ENCODE results near the gene SCN2A. TPM values are rescaled to one million over a fixed set of nuclear protein-coding genes. Genes with fewer than 3 reads are reported as not detected.

Gene SCN2A
- total and polyA plus RNA-seq, 2 donors (not counting 3 experiments of a cell fraction or from before 2014, with no cell fraction given): not detected

GRCh38 chr2:165420231-165420630, 181.0 kb downstream of the SCN2A start:
- Histone ChIP-seq H3K79me2 (ENCODE audit: control insufficient read depth, insufficient read depth, low read length) (no peaks in the 10 kb centered on the region), H3K27me3 (ENCODE audit: control insufficient read depth in 2 of 2, insufficient read depth in 2 of 2, low read length in 2 of 2) (no peaks in the 10 kb centered on the region), H3K4me3 (replicated peaks in 1 of 3; ENCODE audit: insufficient read depth in 1 of 3, low read depth in 1 of 3, low read length in 3 of 3) (no peak overlapping the region), H3K4me1 (ENCODE audit: control insufficient read depth, extremely low read depth, insufficient read depth, low read length) (no peaks in the 10 kb centered on the region), H4K20me1 (replicated peaks; ENCODE audit: control insufficient read depth, extremely low read depth, insufficient read depth, low read length) (no peaks in the 10 kb centered on the region), H3K9me3 (replicated peaks; ENCODE audit: control insufficient read depth, insufficient read depth, low read length) (no peaks in the 10 kb centered on the region), H2AFZ (ENCODE audit: low read depth, low read length) (no peak overlapping the region), H3K27ac (ENCODE audit: insufficient read depth, low read depth, low read length) (no peak overlapping the region), H3K9me1 (replicated peaks; ENCODE audit: control insufficient read depth, extremely low read depth, insufficient read depth, low read length) (no peaks in the 10 kb centered on the region), H3K36me3 (ENCODE audit: control insufficient read depth in 2 of 2, extremely low read depth in 1 of 2, insufficient read depth in 2 of 2, low read length in 2 of 2) (no peaks in the 10 kb centered on the region), H3K4me2 (ENCODE audit: insufficient read depth, low read length) (no peak overlapping the region), H3K9ac (replicated peaks; ENCODE audit: extremely low read depth, insufficient read depth, low read length) (no peak overlapping the region)
- FAIRE-seq (no peak), DNase-seq (ENCODE audit: low read depth, low spot score) (no peak)
- BruUV-seq (replicated peaks): no TSS peak
- intact Hi-C loops (cut with micrococcal nuclease) (no loop called here), dilution Hi-C loops (cut with MboI; ENCODE audit: extremely low pct_ligation_motif_present, low sequenced_read_pairs) (no loop called here)
- TF ChIP-seq FOS (IDR thresholded peaks at IDR 0.05; ENCODE audit: borderline replicate concordance, insufficient read depth, low read length) (no peak), POLR2AphosphoS5 (IDR thresholded peaks at IDR 0.05; ENCODE audit: insufficient read depth, low read depth, low read length) (no peak), JUN (IDR thresholded peaks at IDR 0.05; ENCODE audit: borderline replicate concordance, insufficient read depth, insufficient read length, low read depth) (no peak), EZH2 (IDR thresholded peaks at IDR 0.05; ENCODE audit: borderline replicate concordance, low read depth, low read length, severe bottlenecking) (no peak)
- CTCF ChIA-PET: interaction anchor here (0.7 kb wide), 1 partner anchor 454 kb away, joined by 3 read pairs; no protein-coding TSS in a partner anchor
- POLR2A ChIA-PET: no interaction called here

DNA sequence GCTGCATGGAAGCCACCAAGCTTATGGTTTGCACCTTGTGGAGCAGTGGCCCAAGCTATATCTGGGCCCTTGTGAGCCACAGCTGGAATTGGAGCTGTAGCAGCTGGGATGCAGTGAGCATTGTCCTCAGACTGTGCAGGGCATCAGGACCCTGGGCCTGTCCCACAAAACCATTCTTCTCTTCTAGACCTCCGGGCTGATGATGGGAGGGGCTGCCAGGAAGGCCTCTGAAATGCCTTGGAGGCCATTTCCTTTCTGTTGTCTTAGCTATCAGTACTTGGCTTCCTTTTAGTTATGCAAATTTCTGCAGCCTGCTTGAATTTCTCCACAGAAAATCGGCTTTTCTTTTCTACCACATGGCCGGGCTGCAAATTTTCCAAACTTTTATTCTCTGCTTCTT, 183.9 kb downstream of the SCN2A start:
- POLR2A ChIA-PET: no interaction called here

More for the DNA sequence above, 183.9 kb downstream of the SCN2A start:
- DNase-seq (ENCODE audit: low read depth, low spot score) (no peak), FAIRE-seq (no peak)
- TF ChIP-seq POLR2AphosphoS5 (IDR thresholded peaks at IDR 0.05; ENCODE audit: insufficient read depth, low read depth, low read length): no peak
- no peak for TF ChIP-seq POLR2A (IDR thresholded peaks at IDR 0.05; ENCODE audit: low read depth, low read length)
- no peak for TF ChIP-seq EZH2 (IDR thresholded peaks at IDR 0.05; ENCODE audit: borderline replicate concordance, low read depth, low read length, severe bottlenecking)
- TF ChIP-seq JUN (IDR thresholded peaks at IDR 0.05; ENCODE audit: borderline replicate concordance, insufficient read depth, insufficient read length, low read depth): no peak
- no peak for TF ChIP-seq MYC (IDR thresholded peaks at IDR 0.05; ENCODE audit: low read depth, low read length)
- Histone ChIP-seq H3K27me3 (ENCODE audit: control insufficient read depth in 2 of 2, insufficient read depth in 2 of 2, low read length in 2 of 2) (no peaks in the 10 kb centered on the region), H3K9me3 (replicated peaks; ENCODE audit: control insufficient read depth, insufficient read depth, low read length) (no peaks in the 10 kb centered on the region), H3K79me2 (ENCODE audit: control insufficient read depth, insufficient read depth, low read length) (no peaks in the 10 kb centered on the region), H4K20me1 (replicated peaks; ENCODE audit: control insufficient read depth, extremely low read depth, insufficient read depth, low read length) (no peaks in the 10 kb centered on the region), H3K9ac (replicated peaks; ENCODE audit: extremely low read depth, insufficient read depth, low read length) (no peak overlapping the region), H3K4me2 (ENCODE audit: insufficient read depth, low read length) (no peak overlapping the region), H3K9me1 (replicated peaks; ENCODE audit: control insufficient read depth, extremely low read depth, insufficient read depth, low read length) (no peaks in the 10 kb centered on the region), H3K4me3 (replicated peaks in 1 of 3; ENCODE audit: insufficient read depth in 1 of 3, low read depth in 1 of 3, low read length in 3 of 3) (no peak overlapping the region), H3K4me1 (ENCODE audit: control insufficient read depth, extremely low read depth, insufficient read depth, low read length) (no peaks in the 10 kb centered on the region), H2AFZ (ENCODE audit: low read depth, low read length) (no peak overlapping the region), H3K36me3 (ENCODE audit: control insufficient read depth in 2 of 2, extremely low read depth in 1 of 2, insufficient read depth in 2 of 2, low read length in 2 of 2) (no peaks in the 10 kb centered on the region), H3K27ac (ENCODE audit: insufficient read depth, low read depth, low read length) (no peak overlapping the region)
- dilution Hi-C loops (cut with MboI; ENCODE audit: extremely low pct_ligation_motif_present, low sequenced_read_pairs): no loop called here
- intact Hi-C loops (cut with micrococcal nuclease): no loop called here
- CTCF ChIA-PET: no interaction called here
- no TSS peak for BruUV-seq (replicated peaks)
